ENCODE data around the gene HTR1B.

DNA sequence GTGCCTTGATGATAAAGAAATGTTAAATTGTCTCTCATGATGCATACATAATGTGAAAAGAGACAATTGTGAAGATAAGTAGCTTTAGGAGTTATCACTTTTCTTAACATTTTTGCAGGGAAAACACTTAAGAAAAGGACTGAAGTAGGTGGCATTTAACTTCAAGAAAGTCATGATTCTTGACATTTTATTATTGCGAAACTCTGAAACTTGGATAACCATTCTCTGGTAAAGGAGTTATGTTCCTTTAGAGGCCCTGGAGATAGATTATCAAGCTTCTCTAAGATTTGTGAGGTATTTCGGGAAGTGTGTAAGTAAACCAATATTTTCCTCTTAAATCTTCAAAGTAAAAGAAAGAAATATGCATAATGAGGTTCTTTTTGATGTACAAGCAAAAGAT, 38.5 kb downstream of the HTR1B start:
- TF ChIP-seq, protein P1, sequence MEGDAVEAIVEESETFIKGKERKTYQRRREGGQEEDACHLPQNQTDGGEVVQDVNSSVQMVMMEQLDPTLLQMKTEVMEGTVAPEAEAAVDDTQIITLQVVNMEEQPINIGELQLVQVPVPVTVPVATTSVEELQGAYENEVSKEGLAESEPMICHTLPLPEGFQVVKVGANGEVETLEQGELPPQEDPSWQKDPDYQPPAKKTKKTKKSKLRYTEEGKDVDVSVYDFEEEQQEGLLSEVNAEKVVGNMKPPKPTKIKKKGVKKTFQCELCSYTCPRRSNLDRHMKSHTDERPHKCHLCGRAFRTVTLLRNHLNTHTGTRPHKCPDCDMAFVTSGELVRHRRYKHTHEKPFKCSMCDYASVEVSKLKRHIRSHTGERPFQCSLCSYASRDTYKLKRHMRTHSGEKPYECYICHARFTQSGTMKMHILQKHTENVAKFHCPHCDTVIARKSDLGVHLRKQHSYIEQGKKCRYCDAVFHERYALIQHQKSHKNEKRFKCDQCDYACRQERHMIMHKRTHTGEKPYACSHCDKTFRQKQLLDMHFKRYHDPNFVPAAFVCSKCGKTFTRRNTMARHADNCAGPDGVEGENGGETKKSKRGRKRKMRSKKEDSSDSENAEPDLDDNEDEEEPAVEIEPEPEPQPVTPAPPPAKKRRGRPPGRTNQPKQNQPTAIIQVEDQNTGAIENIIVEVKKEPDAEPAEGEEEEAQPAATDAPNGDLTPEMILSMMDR (IDR thresholded peaks at IDR 0.05), result no peak
- no peak for TF ChIP-seq POLR2AphosphoS5 (IDR thresholded peaks at IDR 0.05)
- TF ChIP-seq POLR2A (IDR thresholded peaks at IDR 0.05), result no peak

Measured in prostate gland (tissue), 2 donors.